HK-2 (cell line): ENCODE measurements around the gene SCARF1.
A peak's percentile ranks its signal among the peaks of the same experiment; 100 is the strongest.
"Not testable (repeated sequence)": the region's sequence is repeated elsewhere in the genome, so short reads cannot be mapped to it uniquely, and the experiment has no call there.

ENCODE experiments used
- DNase-seq: peaks from one replicate; pipeline ENCODE4 v3.0.0-alpha.2; 2018; ENCODE audit not compliant: unreplicated experiment

SCARF1 gene

GRCh38 chr17:1645207-1646171, at the start of gene SCARF1:
Gene SCARF1, minus strand, starts transcription at chr17:1645732. Its CDS starts 35 bp downstream, at chr17:1645697.
- peak; percentile 67 for DNase-seq

DNA sequence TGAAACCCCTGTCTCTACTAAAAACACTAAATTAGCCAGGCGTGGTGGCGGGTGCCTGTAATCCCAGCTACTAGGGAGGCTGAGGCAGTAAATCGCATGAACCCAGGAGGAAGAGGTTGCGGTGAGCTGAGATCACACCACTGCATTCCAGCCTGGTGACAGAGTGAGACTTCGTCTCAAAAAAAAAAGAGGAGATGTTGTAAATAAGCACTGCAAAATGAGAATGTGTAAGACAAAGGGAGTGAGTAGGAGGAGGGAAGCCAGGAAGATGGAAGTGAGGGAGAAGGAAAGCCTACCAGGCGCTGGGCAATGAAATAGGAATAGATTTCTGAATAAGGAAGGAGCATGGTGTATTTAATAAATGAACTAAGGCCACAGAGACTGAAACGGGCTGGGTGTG, 47.8 kb upstream of the SCARF1 start:
- no peak for DNase-seq

GRCh38 chr17:1690544-1691221, 45.2 kb upstream of the SCARF1 start:
- DNase-seq = no peak

GRCh38 chr17:1688405-1688804, 42.9 kb upstream of the SCARF1 start:
- DNase-seq = not testable (repeated sequence)

- DNase-seq = no peak
Measured at GRCh38 chr17:1686086-1686485, 40.6 kb upstream of the SCARF1 start.

- peak; percentile 98 for DNase-seq
Measured at GRCh38 chr17:1684378-1685189, 39.1 kb upstream of the SCARF1 start, which contains the start of gene PRPF8. Gene PRPF8, minus strand, starts transcription at chr17:1684867. Its CDS starts 296 bp downstream, at chr17:1684571.

DNA sequence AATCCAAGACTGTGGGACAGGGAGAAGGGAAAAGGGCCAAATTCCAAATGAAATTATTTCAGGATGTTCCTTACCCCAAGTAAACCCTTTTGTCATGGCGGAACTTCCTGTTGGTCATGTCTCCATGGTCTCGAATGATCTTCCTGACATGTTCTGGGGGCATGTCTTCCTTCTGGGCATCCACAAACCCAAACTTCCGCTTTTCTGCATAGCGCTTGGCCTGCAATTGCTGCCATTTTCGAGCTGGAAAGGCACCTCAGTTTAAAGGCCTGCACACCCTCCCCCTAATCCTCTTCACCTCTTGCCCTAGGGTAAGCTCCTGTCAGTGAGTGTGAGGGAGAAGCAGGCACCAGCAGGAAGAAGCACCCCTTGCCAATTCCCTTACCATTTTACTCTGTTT, 37.9 kb upstream of the SCARF1 start:
- no peak for DNase-seq

GRCh38 chr17:1676401-1676800, 30.9 kb upstream of the SCARF1 start:
- no peak for DNase-seq

GRCh38 chr17:1673041-1673785, 27.7 kb upstream of the SCARF1 start:
- no peak for DNase-seq

- not testable (repeated sequence) for DNase-seq
Measured at GRCh38 chr17:1663934-1664333, 18.4 kb upstream of the SCARF1 start.

- no peak for DNase-seq
Measured at GRCh38 chr17:1661045-1661444, 15.5 kb upstream of the SCARF1 start.

- DNase-seq = no peak
Measured at GRCh38 chr17:1658100-1658499, 12.6 kb upstream of the SCARF1 start.

GRCh38 chr17:1653735-1654134, 8.2 kb upstream of the SCARF1 start:
- no peak for DNase-seq

DNA sequence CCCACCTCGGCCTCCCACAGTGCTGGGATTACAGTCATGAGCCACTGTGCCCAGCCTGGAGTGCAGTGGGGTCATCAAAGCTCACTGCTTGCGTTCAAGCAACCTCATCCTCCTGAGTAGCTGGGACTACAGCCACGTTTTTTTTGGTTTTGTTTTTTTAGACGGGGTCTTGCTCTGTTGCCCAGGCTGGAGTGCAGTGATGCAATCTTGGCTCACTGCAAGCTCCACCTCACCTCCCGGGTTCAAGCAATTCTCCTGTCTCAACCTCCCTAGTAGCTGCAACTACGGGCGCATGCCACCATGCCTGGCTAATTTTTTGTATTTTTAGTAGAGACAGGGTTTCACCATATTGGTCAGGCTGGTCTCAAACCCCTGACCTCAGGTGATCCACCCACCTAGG, 7.3 kb upstream of the SCARF1 start:
- not testable (repeated sequence) for DNase-seq

DNA sequence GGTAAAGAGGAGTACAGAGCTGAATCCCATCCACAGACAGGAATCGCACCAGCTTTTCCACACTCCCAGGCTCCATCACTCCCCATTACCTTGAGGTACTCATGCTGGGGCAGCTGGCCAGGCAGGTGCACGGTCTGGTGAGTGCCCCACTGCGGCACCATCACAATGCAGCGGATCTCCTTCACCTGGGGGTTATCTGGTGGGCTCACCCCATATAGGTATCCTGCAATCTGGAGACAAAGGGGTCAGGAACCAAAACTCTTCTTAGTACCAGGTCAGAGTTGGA, 6.0 kb upstream of the SCARF1 start:
- no peak for DNase-seq

- no peak for DNase-seq
Measured at GRCh38 chr17:1650731-1651558, 5.4 kb upstream of the SCARF1 start.

- DNase-seq = peak; percentile 87
Measured at GRCh38 chr17:1649844-1650501, 4.4 kb upstream of the SCARF1 start, which contains the start of gene RILP. Gene RILP, minus strand, starts transcription at chr17:1649866. Its CDS starts 62 bp downstream, at chr17:1649804.

- peak; percentile 93 for DNase-seq
Measured at GRCh38 chr17:1648963-1649843, 3.7 kb upstream of the SCARF1 start.
